OCI-LY7 (cell line): Measurements from ENCODE around the gene LSR. TPM values are rescaled to one million over a fixed set of nuclear protein-coding genes. Genes with fewer than 3 reads are reported as not detected.

Experiments
- BruUV-seq: library from RNA; stranded (reverse); fragments of 400-500 nt; replicated peaks from 2 replicates; lab custom pipeline; 2021; lab: Mats Ljungman, UMichigan
- CTCF ChIA-PET: fragments of 300-600 bp; sonication (Branson Sonifier 250); formaldehyde crosslinking; loops from one replicate; lab custom pipeline; 2022; ENCODE audit warnings: antibody characterized with exemption; ENCODE audit not compliant: unreplicated experiment; lab: Charles Lee
- POLR2A ChIA-PET: fragments of 300-600 bp; sonication (Branson Sonifier 250); formaldehyde crosslinking; loops from one replicate; lab custom pipeline; 2022; ENCODE audit warnings: antibody characterized with exemption; lab: Charles Lee
- DNase-seq: peaks from one replicate; pipeline ENCODE4 v3.0.0-alpha.2; 2015; ENCODE audit warnings: low spot score
- H2AFZ ChIP-seq: fragments of 200-600 bp; sonication (generic), shearing (Covaris generic); 2 replicates; pipeline ENCODE4 v1.6.1; 2014; ENCODE audit warnings: mild to moderate bottlenecking, antibody characterized with exemption, low read length, moderate library complexity
- H3K27ac ChIP-seq: fragments of 200-600 bp; sonication (generic); 2 replicates; pipeline ENCODE4 v1.5.1; 2014; ENCODE audit warnings: mixed run types, low read depth, mild to moderate bottlenecking, moderate library complexity, low read length, inconsistent platforms; ENCODE audit not compliant: poor library complexity, severe bottlenecking
- H3K36me3 ChIP-seq: fragments of 200-600 bp; sonication (generic); 2 replicates; pipeline ENCODE4 v1.6.1; 2014; ENCODE audit warnings: mild to moderate bottlenecking, antibody characterized with exemption, low read length, moderate library complexity, mixed read lengths; ENCODE audit not compliant: insufficient read depth
- H3K4me1 ChIP-seq: fragments of 200-600 bp; sonication (generic); 2 replicates; pipeline ENCODE4 v1.5.1; 2014; ENCODE audit warnings: mild to moderate bottlenecking, low read length; ENCODE audit not compliant: insufficient read depth, poor library complexity, severe bottlenecking
- H3K4me2 ChIP-seq: fragments of 200-600 bp; sonication (generic); 2 replicates; pipeline ENCODE4 v1.6.1; 2014; ENCODE audit warnings: mild to moderate bottlenecking, low read length
- H3K4me3 ChIP-seq: fragments of 200-600 bp; sonication (generic); 2 replicates; pipeline ENCODE4 v1.5.1; 2014; ENCODE audit warnings: mild to moderate bottlenecking, low read depth, low read length; ENCODE audit not compliant: poor library complexity, severe bottlenecking
- H3K79me2 ChIP-seq: fragments of 200-600 bp; sonication (generic); 2 replicates; pipeline ENCODE4 v1.6.1; 2016; ENCODE audit warnings: low read depth, mild to moderate bottlenecking, low read length, moderate library complexity, mixed read lengths; ENCODE audit not compliant: insufficient read depth
- H3K9me2 ChIP-seq: fragments of 200-600 bp; sonication (generic); 2 replicates; pipeline ENCODE4 v1.6.1; 2016; ENCODE audit warnings: mild to moderate bottlenecking, low read length, mixed read lengths; ENCODE audit not compliant: insufficient read depth
- H3K9me3 ChIP-seq: fragments of 200-600 bp; sonication (generic); 2 replicates; pipeline ENCODE4 v1.6.1; 2014; ENCODE audit warnings: mild to moderate bottlenecking, mixed run types, low read length, mixed read lengths
- H4K20me1 ChIP-seq: fragments of 200-600 bp; sonication (generic); 2 replicates; pipeline ENCODE4 v1.6.1; 2014; ENCODE audit warnings: mild to moderate bottlenecking, antibody characterized with exemption, low read length, moderate library complexity, mixed read lengths; ENCODE audit not compliant: insufficient read depth
- EZH2phosphoT487 ChIP-seq: fragments of 200-600 bp; sonication (generic); IDR thresholded peaks from 2 replicates; pipeline ENCODE4 v1.6.1; 2018; ENCODE audit warnings: low read depth, borderline replicate concordance, mild to moderate bottlenecking, mixed run types, antibody characterized with exemption, low read length, moderate library complexity, mixed read lengths
- intact Hi-C: fragments of 100-400 bp; cut with micrococcal nuclease; formaldehyde crosslinking; loops from one replicate; pipeline ENCODE4 v1.10.0; 2022; ENCODE audit not compliant: unreplicated experiment
- total RNA-seq, 2 experiments: library from RNA; depleted of rRNA in 1 of 2; stranded (reverse); fragments of >200 nt in 1 of 2; shearing (Covaris generic) in 1 of 2; gene quantifications; 2 replicates each; pipeline ENCODE4 v1.2.3, GENCODE V29; 2014 to 2022
- TF ChIP-seq, protein P1 (sequence below): fragments of 200-600 bp; sonication (generic); conservative IDR thresholded peaks from 2 replicates; pipeline ENCODE4 v1.5.1; 2014; ENCODE audit warnings: mild to moderate bottlenecking, antibody characterized with exemption, low read length, moderate library complexity, mixed read lengths

Gene LSR
- total RNA-seq, 2 experiments from 2014 or later, result 15.0 to 33.6 TPM

DNA sequence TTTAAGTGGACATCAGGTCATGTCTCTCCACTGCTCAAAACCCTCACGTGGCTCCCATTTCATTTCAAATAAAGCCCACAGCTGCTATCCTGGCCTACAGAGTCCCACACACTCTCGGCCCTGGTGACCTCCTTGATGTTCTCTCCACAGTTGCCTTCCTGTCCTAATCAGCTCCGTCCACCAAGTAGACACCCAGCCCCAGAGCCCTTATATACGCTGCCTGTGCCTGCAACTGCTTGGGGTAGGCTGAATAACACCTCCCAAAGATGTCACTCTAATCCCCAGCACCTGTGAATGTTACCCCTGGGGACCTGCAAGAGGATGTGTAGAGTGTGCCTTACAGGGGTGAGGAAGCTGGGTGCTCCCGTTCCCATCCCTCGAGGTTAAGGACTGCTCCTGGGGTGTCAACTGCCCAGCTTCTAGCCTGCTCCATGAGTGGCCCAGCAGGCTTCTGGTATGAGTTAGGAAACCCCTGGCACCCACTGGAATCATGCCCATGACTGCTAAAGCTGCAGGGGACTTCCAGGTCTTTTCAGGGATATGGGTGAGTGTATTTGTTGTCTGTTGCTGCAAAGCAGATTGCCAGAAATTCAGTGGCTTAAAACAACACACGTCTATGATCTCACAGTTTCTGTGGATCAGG, 26.3 kb upstream of the LSR start:
- H3K4me1 ChIP-seq, result peaks cover 23% of the 10 kb centered on the region
- ChIA-PET CTCF (no interaction called here), POLR2A (interaction anchor here (0.9 kb wide), 1 partner anchor 19 kb away, joined by 3 read pairs; no protein-coding TSS in a partner anchor)
- H3K4me2 ChIP-seq, result peak overlapping the region; percentile 36; the same call in 1 of the 2 replicates
- H3K9me3 ChIP-seq, result peaks cover 16% of the 10 kb centered on the region; the same call in 1 of the 2 replicates
- H3K79me2 ChIP-seq, result no peaks in the 10 kb centered on the region
- H3K9me2 ChIP-seq, result no peaks in the 10 kb centered on the region
- no peak overlapping the region for H3K4me3 ChIP-seq
- no peaks in the 10 kb centered on the region for H3K36me3 ChIP-seq
- no peak overlapping the region for H3K27ac ChIP-seq
- TF ChIP-seq, protein P1, sequence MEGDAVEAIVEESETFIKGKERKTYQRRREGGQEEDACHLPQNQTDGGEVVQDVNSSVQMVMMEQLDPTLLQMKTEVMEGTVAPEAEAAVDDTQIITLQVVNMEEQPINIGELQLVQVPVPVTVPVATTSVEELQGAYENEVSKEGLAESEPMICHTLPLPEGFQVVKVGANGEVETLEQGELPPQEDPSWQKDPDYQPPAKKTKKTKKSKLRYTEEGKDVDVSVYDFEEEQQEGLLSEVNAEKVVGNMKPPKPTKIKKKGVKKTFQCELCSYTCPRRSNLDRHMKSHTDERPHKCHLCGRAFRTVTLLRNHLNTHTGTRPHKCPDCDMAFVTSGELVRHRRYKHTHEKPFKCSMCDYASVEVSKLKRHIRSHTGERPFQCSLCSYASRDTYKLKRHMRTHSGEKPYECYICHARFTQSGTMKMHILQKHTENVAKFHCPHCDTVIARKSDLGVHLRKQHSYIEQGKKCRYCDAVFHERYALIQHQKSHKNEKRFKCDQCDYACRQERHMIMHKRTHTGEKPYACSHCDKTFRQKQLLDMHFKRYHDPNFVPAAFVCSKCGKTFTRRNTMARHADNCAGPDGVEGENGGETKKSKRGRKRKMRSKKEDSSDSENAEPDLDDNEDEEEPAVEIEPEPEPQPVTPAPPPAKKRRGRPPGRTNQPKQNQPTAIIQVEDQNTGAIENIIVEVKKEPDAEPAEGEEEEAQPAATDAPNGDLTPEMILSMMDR, result no peak
- no peak for TF ChIP-seq EZH2phosphoT487
- peak; percentile 54 for DNase-seq
- H4K20me1 ChIP-seq, result no peaks in the 10 kb centered on the region
- BruUV-seq, result no TSS peak
- H2AFZ ChIP-seq, result no peak overlapping the region
- intact Hi-C loops, result no loop called here

DNA sequence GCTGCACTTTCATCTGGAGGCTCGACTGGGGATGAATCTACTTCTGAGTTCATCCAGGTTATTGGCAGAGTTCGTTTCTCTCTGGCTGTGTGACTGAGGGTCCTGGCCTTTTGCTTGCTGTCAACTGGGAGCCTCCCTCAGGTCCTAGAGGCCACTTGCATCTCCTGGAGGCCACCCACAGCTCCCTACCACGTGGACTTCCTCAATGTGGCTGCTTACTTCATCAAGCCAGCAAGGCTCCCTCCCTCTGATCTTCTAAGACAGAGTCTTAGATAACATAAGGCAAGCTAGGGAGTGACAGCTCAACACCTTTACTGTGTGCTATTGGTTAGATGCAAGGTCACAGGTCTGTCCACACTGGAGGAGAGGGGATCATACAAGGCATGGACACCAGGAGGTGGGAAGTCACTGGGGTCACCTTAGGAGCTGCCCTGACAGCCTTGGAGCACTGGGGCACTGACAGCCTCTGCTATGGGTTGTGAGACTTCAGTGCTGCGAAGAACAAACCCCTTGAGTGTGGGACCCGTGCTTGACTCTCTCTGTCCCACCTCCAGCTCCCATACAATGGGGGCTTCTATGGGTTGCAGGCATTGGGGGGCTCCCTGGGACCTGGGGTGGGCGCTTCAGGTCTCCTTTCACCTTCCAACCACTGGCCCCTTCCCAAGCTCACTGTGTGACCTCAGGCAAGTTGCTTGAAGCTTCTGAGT, 25.6 kb upstream of the LSR start:
- CTCF ChIA-PET, result no interaction called here
- no peaks in the 10 kb centered on the region for H3K9me2 ChIP-seq
- H4K20me1 ChIP-seq, result no peaks in the 10 kb centered on the region
- H3K27ac ChIP-seq, result no peak overlapping the region
- peaks cover 23% of the 10 kb centered on the region for H3K4me1 ChIP-seq
- peaks cover 16% of the 10 kb centered on the region; the same call in 1 of the 2 replicates for H3K9me3 ChIP-seq
- no peak for TF ChIP-seq EZH2phosphoT487
- TF ChIP-seq, protein P1, result no peak
- no peaks in the 10 kb centered on the region for H3K79me2 ChIP-seq
- H2AFZ ChIP-seq, result no peak overlapping the region
- no peak for DNase-seq
- no peaks in the 10 kb centered on the region for H3K36me3 ChIP-seq
- intact Hi-C loops, result no loop called here
- no TSS peak for BruUV-seq
- POLR2A ChIA-PET, result no interaction called here
- no peak overlapping the region for H3K4me3 ChIP-seq
- H3K4me2 ChIP-seq, result 0 out of 2 replicates have a peak overlapping the region, but pooled peaks have one; percentile 36
